22Rv1 (cell line): Measurements from ENCODE around the gene TMBIM4.

Experiments used
- ZFX ChIP-seq: fragments of 450-650 bp; IDR thresholded peaks from 2 replicates; pipeline ENCODE4 v1.6.1; 2017; ENCODE audit warnings: antibody characterized with exemption, borderline replicate concordance
- TF ChIP-seq, protein P1 (sequence below): fragments of 450-650 bp; IDR thresholded peaks from 2 replicates; pipeline ENCODE4 v1.5.1; 2017; ENCODE audit warnings: mild to moderate bottlenecking

DNA sequence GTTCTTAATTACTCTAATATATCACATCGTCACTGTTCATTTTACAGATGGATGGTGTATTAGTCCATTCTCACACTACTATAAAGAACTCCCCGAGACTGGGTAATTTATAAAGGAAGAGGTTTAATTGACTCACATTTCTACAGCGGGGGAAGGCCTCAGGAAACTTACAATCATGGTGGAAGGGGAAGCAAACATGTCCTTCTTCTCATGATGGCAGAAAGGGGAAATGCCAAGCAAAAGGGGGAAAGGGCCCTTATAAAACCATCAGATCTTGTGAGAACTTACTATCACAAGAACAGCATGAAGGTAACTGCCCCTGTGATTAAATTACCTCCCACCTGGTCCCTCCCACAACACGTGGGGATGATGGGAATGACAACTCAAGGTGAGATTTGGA lies 6.5 kb downstream of the TMBIM4 start:
- TF ChIP-seq, protein P1, sequence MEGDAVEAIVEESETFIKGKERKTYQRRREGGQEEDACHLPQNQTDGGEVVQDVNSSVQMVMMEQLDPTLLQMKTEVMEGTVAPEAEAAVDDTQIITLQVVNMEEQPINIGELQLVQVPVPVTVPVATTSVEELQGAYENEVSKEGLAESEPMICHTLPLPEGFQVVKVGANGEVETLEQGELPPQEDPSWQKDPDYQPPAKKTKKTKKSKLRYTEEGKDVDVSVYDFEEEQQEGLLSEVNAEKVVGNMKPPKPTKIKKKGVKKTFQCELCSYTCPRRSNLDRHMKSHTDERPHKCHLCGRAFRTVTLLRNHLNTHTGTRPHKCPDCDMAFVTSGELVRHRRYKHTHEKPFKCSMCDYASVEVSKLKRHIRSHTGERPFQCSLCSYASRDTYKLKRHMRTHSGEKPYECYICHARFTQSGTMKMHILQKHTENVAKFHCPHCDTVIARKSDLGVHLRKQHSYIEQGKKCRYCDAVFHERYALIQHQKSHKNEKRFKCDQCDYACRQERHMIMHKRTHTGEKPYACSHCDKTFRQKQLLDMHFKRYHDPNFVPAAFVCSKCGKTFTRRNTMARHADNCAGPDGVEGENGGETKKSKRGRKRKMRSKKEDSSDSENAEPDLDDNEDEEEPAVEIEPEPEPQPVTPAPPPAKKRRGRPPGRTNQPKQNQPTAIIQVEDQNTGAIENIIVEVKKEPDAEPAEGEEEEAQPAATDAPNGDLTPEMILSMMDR = no peak
- TF ChIP-seq ZFX = no peak
